DND-41 (cell line): ENCODE measurements around the gene MEX3A.

ENCODE experiments used
- ATAC-seq: fragments of 200-7000 bp; cut with Tn5 transposase; 3 replicates; pipeline ENCODE4 v1.9.1; 2021; ENCODE audit warnings: low read depth; ENCODE audit not compliant: insufficient read depth
- DNase-seq: peaks from one replicate; pipeline ENCODE4 v3.0.0-alpha.2; 2020
- H2AFZ ChIP-seq: 2 replicates; pipeline ENCODE4 v1.6.0; 2012; ENCODE audit warnings: low read depth, low read length
- H3K27ac ChIP-seq: 2 replicates; pipeline ENCODE4 v1.5.1; 2012; ENCODE audit warnings: low read length, inconsistent platforms
- H3K27me3 ChIP-seq: fragments of 200-600 bp; sonication (generic); 2 replicates; pipeline ENCODE4 v1.6.0; 2012; ENCODE audit warnings: low read length, mild to moderate bottlenecking, inconsistent platforms; ENCODE audit not compliant: insufficient read depth, poor library complexity
- H3K36me3 ChIP-seq: 2 replicates; pipeline ENCODE4 v1.5.1; 2012; ENCODE audit warnings: low read length, inconsistent platforms; ENCODE audit not compliant: insufficient read depth
- H3K4me1 ChIP-seq: 2 replicates; pipeline ENCODE4 v1.5.1; 2012; ENCODE audit warnings: mild to moderate bottlenecking, low read length; ENCODE audit not compliant: insufficient read depth
- H3K4me2 ChIP-seq: 2 replicates; pipeline ENCODE4 v1.6.0; 2012; ENCODE audit warnings: mild to moderate bottlenecking, moderate library complexity, low read length, inconsistent platforms; ENCODE audit not compliant: insufficient read depth
- H3K4me3 ChIP-seq, 2 experiments: fragments of 200-600 bp in 1 of 2; shearing (Covaris generic) in 1 of 2; 2 replicates each; pipeline ENCODE4 v1.5.1; 2012 to 2016; ENCODE audit warnings: inconsistent platforms in 2 of 2, low read length in 2 of 2, mild to moderate bottlenecking in 2 of 2, low read depth in 1 of 2, moderate library complexity in 1 of 2
- H3K79me2 ChIP-seq: 2 replicates; pipeline ENCODE4 v1.6.0; 2012; ENCODE audit warnings: low read length, inconsistent platforms; ENCODE audit not compliant: insufficient read depth
- H3K9ac ChIP-seq: 2 replicates; pipeline ENCODE4 v1.6.0; 2012; ENCODE audit warnings: low read depth, mild to moderate bottlenecking, inconsistent platforms, low read length, moderate library complexity
- H3K9me3 ChIP-seq: 2 replicates; pipeline ENCODE4 v1.5.1; 2012; ENCODE audit warnings: low read length, moderate library complexity, mild to moderate bottlenecking, inconsistent platforms; ENCODE audit not compliant: insufficient read depth, severe bottlenecking
- H4K20me1 ChIP-seq: 2 replicates; pipeline ENCODE4 v1.6.0; 2012; ENCODE audit warnings: low read length; ENCODE audit not compliant: insufficient read depth
- CTCF ChIP-seq: IDR thresholded peaks from 2 replicates; pipeline ENCODE4 v1.5.1; 2012; ENCODE audit warnings: borderline replicate concordance, low read length, moderate library complexity, mild to moderate bottlenecking; ENCODE audit not compliant: poor library complexity, severe bottlenecking; ENCODE audit errors: extremely low read depth
- EZH2 ChIP-seq: IDR thresholded peaks from 3 replicates; pipeline ENCODE4 v1.6.1; 2012; ENCODE audit warnings: borderline replicate concordance, low read depth, mild to moderate bottlenecking, moderate library complexity, low read length, inconsistent platforms; ENCODE audit not compliant: severe bottlenecking

Gene MEX3A

GRCh38 chr1:156051011-156051725, 31.1 kb downstream of the MEX3A start:
- TF ChIP-seq EZH2, result no peak
- TF ChIP-seq CTCF, result no peak
- Histone ChIP-seq H4K20me1 (peaks cover 12% of the 10 kb centered on the region; the same call in 1 of the 2 replicates), H2AFZ (no peak overlapping the region), H3K4me3 (no peak overlapping the region), H3K79me2 (peaks cover 33% of the 10 kb centered on the region), H3K36me3 (peaks cover 40% of the 10 kb centered on the region), H3K4me2 (0 out of 2 replicates have a peak overlapping the region, but pooled peaks have one; percentile 86), H3K9ac (no peak overlapping the region), H3K9me3 (no peaks in the 10 kb centered on the region), H3K27me3 (no peaks in the 10 kb centered on the region), H3K4me1 (peaks cover 32% of the 10 kb centered on the region), H3K27ac (no peak overlapping the region)
- DNase-seq (no peak), ATAC-seq (no peak)

- H2AFZ ChIP-seq, result no peak overlapping the region
- H3K4me2 ChIP-seq, result no peak overlapping the region
- H3K4me3 ChIP-seq, result no peak overlapping the region
- H3K9ac ChIP-seq, result no peak overlapping the region
- no peak overlapping the region for H3K27ac ChIP-seq
- H3K27me3 ChIP-seq, result no peaks in the 10 kb centered on the region
- H4K20me1 ChIP-seq, result peaks cover 12% of the 10 kb centered on the region; the same call in 1 of the 2 replicates
- no peak for DNase-seq
- H3K36me3 ChIP-seq, result peaks cover 42% of the 10 kb centered on the region
- H3K79me2 ChIP-seq, result peaks cover 27% of the 10 kb centered on the region
- TF ChIP-seq CTCF, result no peak
- no peak for TF ChIP-seq EZH2
- no peak for ATAC-seq
- H3K9me3 ChIP-seq, result no peaks in the 10 kb centered on the region
- H3K4me1 ChIP-seq, result peaks cover 24% of the 10 kb centered on the region
Observed at GRCh38 chr1:156050376-156050775, 31.9 kb downstream of the MEX3A start.

GRCh38 chr1:156048663-156049258, 33.5 kb downstream of the MEX3A start:
- no peak for TF ChIP-seq CTCF
- TF ChIP-seq EZH2, result no peak
- no peak overlapping the region for H3K4me2 ChIP-seq
- H4K20me1 ChIP-seq, result peaks cover 12% of the 10 kb centered on the region; the same call in 1 of the 2 replicates
- no peak overlapping the region for H3K9ac ChIP-seq
- H2AFZ ChIP-seq, result no peak overlapping the region
- H3K9me3 ChIP-seq, result no peaks in the 10 kb centered on the region
- H3K79me2 ChIP-seq, result peaks cover 20% of the 10 kb centered on the region
- DNase-seq (no peak), ATAC-seq (no peak)
- no peak overlapping the region for H3K4me3 ChIP-seq
- no peaks in the 10 kb centered on the region for H3K27me3 ChIP-seq
- H3K36me3 ChIP-seq, result peaks cover 56% of the 10 kb centered on the region
- H3K27ac ChIP-seq, result no peak overlapping the region
- H3K4me1 ChIP-seq, result peaks cover 17% of the 10 kb centered on the region
